PC-9 (cell line): ENCODE measurements around the gene AFAP1. TPM values are rescaled to one million over a fixed set of nuclear protein-coding genes. Genes with fewer than 3 reads are reported as not detected.
A peak's percentile ranks its signal among the peaks of the same experiment; 100 is the strongest.

ENCODE experiments used
- BruUV-seq: library from RNA; stranded (reverse); fragments of 400-500 nt; replicated peaks from 2 replicates; lab custom pipeline; 2021; lab: Mats Ljungman, UMichigan
- CTCF ChIA-PET: fragments of 300-600 bp; sonication (Branson Sonifier 250); formaldehyde crosslinking; loops from one replicate; lab custom pipeline; 2022; ENCODE audit warnings: antibody characterized with exemption; lab: Charles Lee
- POLR2A ChIA-PET: fragments of 300-600 bp; sonication (Branson Sonifier 250); formaldehyde crosslinking; loops from one replicate; lab custom pipeline; 2022; ENCODE audit warnings: antibody characterized with exemption; ENCODE audit not compliant: unreplicated experiment; lab: Charles Lee
- DNase-seq, 2 experiments: peaks; one replicate each; pipeline versions ENCODE4 v3.0.0 to v3.0.0-alpha.2; 2015 to 2022; ENCODE audit warnings: mixed read lengths in 1 of 2
- H2AFZ ChIP-seq: fragments of 200-600 bp; sonication (generic); 2 replicates; pipeline ENCODE4 v1.8.1; 2017; ENCODE audit warnings: antibody characterized with exemption
- H3F3A ChIP-seq: fragments of 200-600 bp; sonication (generic); 2 replicates; pipeline ENCODE4 v1.8.1; 2017; ENCODE audit warnings: antibody characterized with exemption, mild to moderate bottlenecking, low read depth; ENCODE audit not compliant: insufficient read depth
- H3K27ac ChIP-seq: fragments of 200-600 bp; sonication (generic); 2 replicates; pipeline ENCODE4 v1.6.1; 2016; ENCODE audit warnings: mixed run types
- H3K27me3 ChIP-seq: fragments of 200-600 bp; sonication (generic); 2 replicates; pipeline ENCODE4 v1.6.1; 2016; ENCODE audit warnings: low read depth, mixed run types; ENCODE audit not compliant: insufficient read depth
- H3K36me3 ChIP-seq: fragments of 200-600 bp; sonication (generic); 2 replicates; pipeline ENCODE4 v1.6.1; 2016; ENCODE audit warnings: low read depth, mixed run types
- H3K4me1 ChIP-seq: fragments of 200-600 bp; sonication (generic); replicated peaks from 2 replicates; pipeline ENCODE4 v1.6.1; 2016; ENCODE audit warnings: mixed run types; ENCODE audit not compliant: insufficient read depth
- H3K4me2 ChIP-seq: fragments of 200-600 bp; sonication (generic); 2 replicates; pipeline ENCODE4 v1.6.1; 2017; ENCODE audit warnings: mixed run types
- H3K4me3 ChIP-seq: fragments of 200-600 bp; sonication (generic); 2 replicates; pipeline ENCODE4 v1.6.1; 2016; ENCODE audit warnings: mixed run types
- H3K79me2 ChIP-seq: fragments of 200-600 bp; sonication (generic); 2 replicates; pipeline ENCODE4 v1.6.1; 2017; ENCODE audit warnings: low read depth, mixed run types
- H3K9me2 ChIP-seq: fragments of 200-600 bp; sonication (generic); 2 replicates; pipeline ENCODE4 v1.8.1; 2017; ENCODE audit warnings: mild to moderate bottlenecking; ENCODE audit not compliant: insufficient read depth
- H3K9me3 ChIP-seq: fragments of 200-600 bp; sonication (generic); 2 replicates; pipeline ENCODE4 v1.8.1; 2016; ENCODE audit warnings: low read depth; ENCODE audit not compliant: insufficient read depth
- H4K20me1 ChIP-seq: fragments of 200-600 bp; sonication (generic); 2 replicates; pipeline ENCODE4 v1.8.1; 2017; ENCODE audit not compliant: insufficient read depth
- CTCF ChIP-seq: fragments of 200-600 bp; sonication (generic); conservative IDR thresholded peaks from 2 replicates; pipeline ENCODE4 v1.6.1; 2017; ENCODE audit warnings: mixed run types, antibody characterized with exemption, mild to moderate bottlenecking, moderate library complexity
- EZH2 ChIP-seq: fragments of 200-600 bp; sonication (generic); IDR thresholded peaks from 2 replicates; pipeline ENCODE4 v1.8.0; 2017; ENCODE audit warnings: antibody characterized with exemption, low read depth
- intact Hi-C: fragments of 100-400 bp; cut with micrococcal nuclease; formaldehyde crosslinking; loops from one replicate; pipeline ENCODE4 v1.10.0; 2022; ENCODE audit not compliant: unreplicated experiment
- total RNA-seq: library from RNA; stranded (reverse); gene quantifications from 2 replicates; pipeline ENCODE4 v1.2.3, GENCODE V29; 2021

AFAP1 gene
- total RNA-seq, 1 experiment from 2014 or later: 69.6 TPM

DNA sequence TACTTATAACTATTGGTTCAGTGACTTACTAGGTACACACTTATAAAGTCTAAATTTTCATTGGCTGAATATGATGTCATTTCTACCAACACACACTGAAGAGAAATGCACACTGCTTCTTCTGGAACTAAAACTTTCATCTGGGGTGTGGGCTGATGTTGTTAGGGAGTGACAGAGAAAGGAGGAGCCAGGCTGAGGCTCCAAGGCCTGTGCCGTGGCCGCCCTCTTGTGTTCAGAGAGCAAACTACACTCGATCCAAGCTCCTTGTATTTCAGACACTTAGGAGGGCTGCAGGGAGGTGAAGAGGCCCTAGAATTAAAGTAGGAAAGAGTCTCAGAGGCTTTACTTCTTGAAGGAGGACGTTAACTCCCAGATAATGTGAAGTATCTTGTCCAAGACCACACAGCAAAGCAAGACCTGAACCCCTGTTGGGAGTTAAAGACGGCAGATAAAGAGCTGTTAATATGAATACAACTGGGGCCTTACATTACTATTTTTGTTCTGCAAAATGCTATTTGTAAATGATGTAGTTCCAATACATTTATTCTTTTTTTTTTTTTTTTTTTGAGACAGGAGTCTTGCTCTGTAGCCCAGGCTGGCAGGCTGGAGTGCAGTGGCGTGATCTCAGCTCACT lies 137.5 kb downstream of the AFAP1 start:
- Histone ChIP-seq H3K4me3 (no peak overlapping the region), H3K27me3 (no peaks in the 10 kb centered on the region), H3K9me2 (no peaks in the 10 kb centered on the region), H3K4me2 (no peak overlapping the region), H3K36me3 (peaks cover 21% of the 10 kb centered on the region), H3F3A (peaks cover 51% of the 10 kb centered on the region), H3K27ac (no peak overlapping the region), H3K9me3 (no peaks in the 10 kb centered on the region), H3K4me1 (peaks cover 23% of the 10 kb centered on the region), H4K20me1 (peaks cover 8% of the 10 kb centered on the region), H3K79me2 (peaks cover 4% of the 10 kb centered on the region; the same call in 1 of the 2 replicates), H2AFZ (no peak overlapping the region)
- no peak for TF ChIP-seq EZH2
- TF ChIP-seq CTCF: peak; percentile 86
- CTCF ChIA-PET: interaction anchor here (0.5 to 1.2 kb wide), 10 partner anchors 30 to 651 kb away, joined by 3 to 10 read pairs (median 4); partner anchors contain the start of gene ABLIM2
- intact Hi-C loops: loop anchor here (5.0 kb wide), 1 partner anchor 610 kb away; the partner anchor contains the start of gene SORCS2
- no TSS peak for BruUV-seq
- peak; percentile 51 to 73 for DNase-seq
- POLR2A ChIA-PET: interaction anchor here (0.6 to 0.7 kb wide), 3 partner anchors 49 to 605 kb away, joined by 3 to 6 read pairs (median 3); no protein-coding TSS in a partner anchor

DNA sequence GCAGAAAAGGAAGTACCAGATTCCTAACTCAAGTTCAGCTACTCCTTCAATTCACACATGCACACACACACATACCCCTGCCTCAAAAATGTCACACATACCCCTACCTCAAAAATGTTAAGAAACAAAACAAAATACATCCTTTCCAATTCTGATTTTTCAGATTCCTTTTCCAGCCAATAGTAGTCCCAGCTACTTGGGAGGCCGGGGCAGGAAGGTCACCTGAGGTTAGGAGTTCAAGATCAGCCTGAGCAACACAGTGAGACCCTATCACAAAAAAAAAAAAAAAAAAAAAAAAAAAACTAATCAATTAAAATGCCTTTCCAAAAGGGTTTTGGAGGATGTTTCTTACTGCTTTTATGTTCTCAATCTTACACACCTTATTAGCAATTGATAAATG lies 138.0 kb downstream of the AFAP1 start:
- H3K36me3 ChIP-seq: peaks cover 21% of the 10 kb centered on the region
- POLR2A ChIA-PET: interaction anchor here (0.7 kb wide), 1 partner anchor 467 kb away, joined by 3 read pairs; no protein-coding TSS in a partner anchor

More for the DNA sequence above, 138.0 kb downstream of the AFAP1 start:
- CTCF ChIA-PET: interaction anchor here (0.6 to 1.2 kb wide), 8 partner anchors 30 to 357 kb away, joined by 3 to 21 read pairs (median 7); partner anchors contain the start of gene ABLIM2
- Histone ChIP-seq H3K27me3 (no peaks in the 10 kb centered on the region), H3K4me1 (peaks cover 17% of the 10 kb centered on the region), H2AFZ (no peak overlapping the region), H3K27ac (no peak overlapping the region), H3K9me2 (no peaks in the 10 kb centered on the region), H3F3A (peaks cover 46% of the 10 kb centered on the region), H3K9me3 (no peaks in the 10 kb centered on the region), H4K20me1 (peaks cover 8% of the 10 kb centered on the region), H3K4me2 (no peak overlapping the region), H3K79me2 (peaks cover 4% of the 10 kb centered on the region; the same call in 1 of the 2 replicates), H3K4me3 (no peak overlapping the region)
- intact Hi-C loops: loop anchor here (5.0 kb wide), 1 partner anchor 609 kb away; the partner anchor contains the start of gene SORCS2
- no TSS peak for BruUV-seq
- DNase-seq: no peak
- TF ChIP-seq EZH2 (no peak), CTCF (no peak)
